Dermis blood vessel endothelial cell (primary cell): ENCODE results near the gene LHB. TPM values are rescaled to one million over a fixed set of nuclear protein-coding genes. Genes with fewer than 3 reads are reported as not detected.
A peak's percentile ranks its signal among the peaks of the same experiment; 100 is the strongest.
"Not testable (repeated sequence)": the region's sequence is repeated elsewhere in the genome, so short reads cannot be mapped to it uniquely, and the experiment has no call there.

Experiments used
- DNase-seq: peaks from one replicate; pipeline ENCODE4 v3.0.0; 2010
- total RNA-seq: library from RNA; depleted of rRNA; stranded (reverse); fragments of >200 nt; gene quantifications from 2 replicates; pipeline ENCODE4 v1.2.3, GENCODE V29; 2014

LHB gene
- total RNA-seq = not detected in 2 replicates

GRCh38 chr19:49017041-49017665, at the start of gene LHB:
TSS of gene LHB (minus strand) at chr19:49017091. CDS start at chr19:49017081, 10 bp downstream.
- DNase-seq = no peak

GRCh38 chr19:49065905-49066512, 49.1 kb upstream of the LHB start:
- no peak for DNase-seq

GRCh38 chr19:49064768-49065611, 48.1 kb upstream of the LHB start, which contains the start of gene NTF4:
TSS of gene NTF4 (minus strand) at chr19:49064818. CDS start at chr19:49061997, 2,821 bp downstream.
- no peak for DNase-seq

- no peak for DNase-seq
Observed at GRCh38 chr19:49064029-49064629, 47.2 kb upstream of the LHB start.

- DNase-seq = no peak
Observed at GRCh38 chr19:49061445-49061844, 44.6 kb upstream of the LHB start.

- no peak for DNase-seq
Observed at GRCh38 chr19:49061000-49061399, 44.1 kb upstream of the LHB start.

GRCh38 chr19:49059053-49059452, 42.2 kb upstream of the LHB start:
- DNase-seq = no peak

- DNase-seq = peak; percentile 24
Observed at GRCh38 chr19:49058562-49058961, 41.7 kb upstream of the LHB start.

- DNase-seq = peak; percentile 54
Observed at GRCh38 chr19:49057636-49058234, 40.8 kb upstream of the LHB start, which contains the start of gene CGB7. TSS of gene CGB7 (minus strand) at chr19:49057749. CDS start at chr19:49055375, 2,374 bp downstream.

GRCh38 chr19:49056902-49057596, 40.2 kb upstream of the LHB start:
- DNase-seq = not testable (repeated sequence)

- DNase-seq = peak; percentile 55
Observed at GRCh38 chr19:49056101-49056901, 39.4 kb upstream of the LHB start.

GRCh38 chr19:49050376-49051033, 33.6 kb upstream of the LHB start:
- DNase-seq = not testable (repeated sequence)

GRCh38 chr19:49049834-49050233, 32.9 kb upstream of the LHB start:
- DNase-seq = not testable (repeated sequence)

GRCh38 chr19:49049011-49049410, 32.1 kb upstream of the LHB start, which contains the start of gene CGB8:
TSS of gene CGB8 (minus strand) at chr19:49049111. CDS start at chr19:49048739, 372 bp downstream.
- DNase-seq = not testable (repeated sequence)

GRCh38 chr19:49043548-49043947, 26.7 kb upstream of the LHB start, which contains the start of gene CGB5:
TSS of gene CGB5 (plus strand) at chr19:49043848. CDS start at chr19:49044210, 362 bp downstream.
- not testable (repeated sequence) for DNase-seq

GRCh38 chr19:49042666-49043065, 25.8 kb upstream of the LHB start:
- DNase-seq = not testable (repeated sequence)

- no peak for DNase-seq
Observed at GRCh38 chr19:49042177-49042576, 25.3 kb upstream of the LHB start.

- DNase-seq = not testable (repeated sequence)
Observed at GRCh38 chr19:49039736-49040135, 22.8 kb upstream of the LHB start.

- DNase-seq = not testable (repeated sequence)
Observed at GRCh38 chr19:49038557-49039276, 21.8 kb upstream of the LHB start.
